Inferior parietal cortex (tissue), 1 donor: Measurements from ENCODE around the gene POLK.
A peak's percentile ranks its signal among the peaks of the same experiment; 100 is the strongest.
"Not testable (repeated sequence)": the region's sequence is repeated elsewhere in the genome, so short reads cannot be mapped to it uniquely, and the experiment has no call there.

Source experiments
- DNase-seq: peaks from one replicate; pipeline ENCODE4 v3.0.0-alpha.2; 2016; ENCODE audit errors: extremely low spot score

Gene POLK

DNA sequence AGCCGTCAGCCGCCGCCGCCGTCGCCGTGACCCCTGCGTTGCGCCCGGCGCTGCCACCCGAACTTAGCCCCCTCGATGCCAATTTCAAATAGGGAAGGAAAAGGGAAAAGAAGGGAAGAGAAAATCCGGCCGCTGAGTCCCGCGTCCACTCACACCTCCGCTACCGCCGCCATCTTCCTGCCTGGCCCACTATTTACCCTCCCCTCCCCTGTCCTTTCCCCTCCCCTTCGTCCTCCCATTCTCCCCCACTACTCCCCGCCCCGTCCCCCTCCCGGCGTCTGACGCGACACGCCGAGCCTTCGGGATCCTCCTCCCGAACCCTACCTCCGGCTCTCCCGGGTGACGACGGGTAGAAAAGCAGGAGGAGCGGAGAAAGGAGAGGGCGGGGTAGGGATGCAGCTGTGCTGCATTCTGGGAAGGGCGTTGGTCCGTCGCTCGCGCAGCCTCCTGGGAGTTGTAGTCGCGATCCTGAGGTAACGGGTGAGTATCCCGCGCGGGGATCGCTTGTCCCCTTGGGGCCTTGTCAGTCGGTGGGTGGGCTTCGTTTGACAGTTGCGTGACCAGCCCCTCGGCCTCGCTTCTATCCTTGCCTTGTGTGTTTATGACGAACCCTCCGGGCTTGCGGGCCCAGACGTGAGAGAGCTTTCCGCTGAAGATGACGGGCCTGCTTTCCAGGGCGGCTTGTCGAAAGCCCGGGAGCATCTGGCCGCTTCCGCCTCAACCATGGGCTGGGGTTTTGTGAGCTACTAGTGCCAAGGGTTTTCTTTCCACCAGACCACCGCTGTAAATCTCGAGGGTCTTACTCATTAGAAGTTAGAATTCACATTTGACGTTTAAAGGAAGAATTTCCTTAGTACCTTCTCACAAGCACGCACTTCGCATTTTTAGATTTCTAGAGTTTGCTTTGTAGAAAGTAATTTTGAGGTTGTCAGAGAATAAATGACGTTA lies at the start of gene POLK, which contains the start of gene CERT1:
Gene POLK, plus strand, starts transcription at position 457 of the 948 bp plus-strand sequence.
Gene CERT1, minus strand, starts transcription at position 195 of the 948 bp plus-strand sequence. CDS start 422 bp downstream, outside the sequence.
- DNase-seq = peak; percentile 97

DNA sequence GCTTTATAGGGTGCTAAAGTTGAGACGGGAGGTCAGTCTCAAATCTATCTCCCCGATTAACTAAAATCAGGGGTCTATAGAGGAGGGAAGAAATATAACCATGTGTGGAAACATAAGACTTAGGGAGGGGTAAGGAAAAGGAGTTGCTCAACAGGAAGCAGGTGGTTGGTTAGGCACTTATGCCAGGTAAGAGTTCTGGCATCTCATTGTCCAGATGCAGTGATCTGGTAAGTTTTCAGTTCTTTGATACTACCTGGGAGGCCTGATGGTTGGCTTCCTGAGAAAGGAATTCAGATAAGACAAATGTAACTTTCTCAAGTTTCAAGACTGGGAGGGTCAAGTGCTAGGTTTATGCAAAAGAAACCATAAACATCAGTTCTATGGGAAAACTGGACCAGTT lies 48.0 kb upstream of the POLK start:
- DNase-seq = no peak

DNA sequence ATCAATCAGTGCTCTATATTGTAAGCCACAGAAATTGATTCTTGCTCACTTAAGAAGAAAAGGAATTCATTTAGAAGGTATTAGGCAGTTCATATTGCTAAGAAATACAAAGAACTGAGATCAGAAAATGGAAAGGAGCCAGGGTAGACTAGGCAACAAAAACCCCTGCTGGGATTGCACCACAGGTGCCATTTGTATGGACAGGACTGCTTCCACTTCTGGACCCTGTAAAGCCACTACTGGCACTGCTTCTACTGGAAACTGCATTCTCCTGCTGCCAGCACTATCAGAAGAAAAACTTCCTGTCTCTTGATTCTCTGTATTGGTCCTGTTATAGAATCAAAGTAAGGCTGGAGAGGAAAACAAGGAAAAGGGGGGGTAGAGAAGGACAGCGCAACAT lies 46.2 kb upstream of the POLK start:
- DNase-seq = no peak

DNA sequence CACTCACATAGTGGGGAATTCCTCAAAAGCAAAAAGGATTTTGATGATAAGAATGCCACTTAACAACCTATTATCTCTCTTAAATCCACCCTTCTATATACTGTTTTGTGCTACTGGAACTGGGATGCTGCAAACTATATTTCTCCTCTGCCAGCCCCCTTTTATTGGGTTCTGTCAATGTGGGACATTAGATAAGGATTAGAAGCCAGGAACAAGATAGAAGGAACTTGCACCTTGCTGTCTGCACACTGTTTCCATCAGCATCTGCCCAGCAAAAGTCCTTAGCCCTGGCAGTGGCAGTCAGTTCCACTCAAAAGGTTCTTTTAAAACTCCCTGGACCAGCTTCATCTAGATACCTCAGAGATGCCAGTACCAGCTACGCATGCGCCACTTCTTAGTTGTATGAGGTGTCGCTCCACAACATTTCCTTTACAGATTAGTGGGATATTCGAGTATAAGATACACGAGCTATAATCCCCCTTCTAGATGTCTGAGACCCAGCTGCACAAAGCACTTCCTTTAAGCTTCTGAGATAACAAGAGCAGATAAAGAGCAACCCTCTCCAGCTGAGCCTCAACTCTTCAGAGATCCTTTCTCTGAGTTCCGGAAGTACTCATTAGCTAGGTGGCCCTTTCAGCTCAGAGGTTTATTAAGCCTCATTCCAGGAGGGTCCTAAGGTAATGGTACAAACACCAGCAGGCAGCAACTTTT lies 45.5 kb upstream of the POLK start:
- no peak for DNase-seq

DNA sequence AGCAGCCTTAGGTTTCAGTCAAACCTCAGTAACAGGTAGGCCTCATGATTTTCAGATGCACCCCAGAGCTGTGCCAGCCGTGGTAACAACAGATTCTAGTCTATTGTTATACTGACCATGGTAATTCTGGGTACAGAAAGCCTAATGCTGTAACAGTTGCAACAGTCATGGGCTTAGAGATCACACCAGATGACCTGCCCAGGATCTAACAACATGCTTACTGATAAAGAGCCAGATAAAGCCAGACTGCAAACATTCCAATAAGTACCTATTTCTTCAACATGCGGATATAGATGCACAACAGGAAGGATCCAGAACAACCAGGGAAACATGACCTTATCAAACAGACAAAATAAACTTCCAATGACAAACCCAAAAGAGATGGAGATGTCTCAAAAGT lies 43.1 kb upstream of the POLK start:
- DNase-seq = no peak

DNA sequence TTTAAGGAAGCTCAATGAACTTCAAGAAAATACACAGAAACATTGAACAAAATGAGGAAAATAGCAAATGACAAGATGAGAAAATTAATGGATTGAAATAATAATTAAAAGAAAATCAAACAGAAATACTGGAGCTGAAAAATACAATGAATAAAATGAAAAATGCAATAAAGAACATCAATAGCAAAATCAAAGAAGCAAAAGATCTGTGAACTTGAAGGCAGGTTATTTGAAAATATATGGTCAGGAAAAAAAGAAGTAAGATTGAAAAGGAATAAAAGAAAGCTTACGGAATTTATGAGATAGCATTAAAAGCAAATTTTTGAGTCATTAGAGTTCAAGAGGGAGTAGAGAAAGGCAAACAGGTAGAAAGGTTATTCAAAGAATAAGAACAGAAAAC lies 42.7 kb upstream of the POLK start:
- no peak for DNase-seq

DNA sequence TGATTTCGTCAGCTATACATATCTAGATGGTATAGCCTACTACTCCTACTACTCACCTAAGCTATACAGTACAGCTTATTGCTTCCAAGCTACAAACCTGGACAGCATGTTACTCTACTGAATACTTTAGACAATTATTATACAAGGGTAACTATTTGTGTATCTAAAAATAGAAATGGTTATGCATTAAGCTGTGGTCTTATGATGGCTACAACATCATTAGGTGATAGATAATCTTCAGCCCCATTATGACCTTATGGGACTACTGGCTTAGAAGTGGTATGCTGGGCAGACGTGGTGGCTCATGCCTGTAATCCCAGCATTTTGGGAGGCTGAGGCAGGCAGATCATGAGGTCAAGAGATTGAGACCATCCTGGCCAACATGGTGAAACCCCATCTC lies 40.5 kb upstream of the POLK start:
- no peak for DNase-seq

DNA sequence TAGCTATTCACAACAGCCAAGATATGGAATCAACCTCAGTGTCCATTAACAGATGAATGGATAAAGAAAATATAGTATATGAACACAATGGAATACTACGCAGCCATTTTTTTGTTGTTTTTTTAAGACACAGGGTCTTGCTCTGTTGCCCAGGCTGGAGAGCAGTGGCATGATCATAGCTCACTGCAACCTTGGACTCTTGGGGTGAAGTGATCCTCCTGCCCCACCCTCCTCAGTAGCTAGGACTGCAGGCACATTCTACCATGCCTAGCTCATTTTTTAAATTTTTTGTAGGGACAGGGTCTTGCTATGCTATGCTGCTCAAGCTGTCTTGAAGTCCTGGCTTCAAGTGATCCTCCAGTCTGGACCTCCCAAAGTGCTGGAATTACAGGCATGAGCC lies 38.7 kb upstream of the POLK start:
- no peak for DNase-seq

DNA sequence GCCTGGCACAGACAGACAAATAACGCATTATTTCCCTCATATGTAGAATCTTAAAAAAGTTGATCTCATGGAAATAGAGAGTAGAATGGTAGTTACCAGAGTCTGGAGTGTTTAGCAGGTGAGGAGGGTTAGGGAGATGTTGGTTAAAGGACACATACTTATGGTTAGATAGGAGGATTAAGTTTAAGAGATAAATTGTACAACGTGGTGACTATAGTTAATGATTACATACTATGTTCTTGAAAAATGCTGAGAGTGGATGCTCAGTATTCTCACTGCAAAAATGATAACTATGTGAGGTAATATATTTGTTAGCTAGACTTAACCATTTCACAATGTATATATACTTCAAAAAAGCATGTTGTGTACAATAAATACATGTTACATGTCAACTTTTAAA lies 38.2 kb upstream of the POLK start:
- DNase-seq = no peak

DNA sequence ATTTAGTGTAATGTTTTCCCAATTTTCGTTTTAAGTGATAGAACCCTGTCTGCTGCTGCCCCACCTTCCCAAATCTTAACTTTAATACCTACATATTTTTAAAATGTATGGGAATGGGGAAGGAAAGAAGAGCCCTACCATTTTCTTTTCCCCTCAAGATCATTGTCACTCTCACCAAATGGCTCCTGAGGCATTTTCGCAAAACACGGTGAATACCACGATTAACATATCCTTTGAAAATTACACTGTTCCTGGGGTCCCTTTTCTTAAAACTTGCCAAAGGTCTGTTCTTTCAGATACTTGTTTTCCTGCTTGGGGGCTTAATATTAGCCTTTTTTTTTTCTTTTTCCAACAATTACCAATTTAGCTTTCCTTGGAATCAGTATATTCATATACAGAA lies 36.3 kb upstream of the POLK start:
- no peak for DNase-seq

DNA sequence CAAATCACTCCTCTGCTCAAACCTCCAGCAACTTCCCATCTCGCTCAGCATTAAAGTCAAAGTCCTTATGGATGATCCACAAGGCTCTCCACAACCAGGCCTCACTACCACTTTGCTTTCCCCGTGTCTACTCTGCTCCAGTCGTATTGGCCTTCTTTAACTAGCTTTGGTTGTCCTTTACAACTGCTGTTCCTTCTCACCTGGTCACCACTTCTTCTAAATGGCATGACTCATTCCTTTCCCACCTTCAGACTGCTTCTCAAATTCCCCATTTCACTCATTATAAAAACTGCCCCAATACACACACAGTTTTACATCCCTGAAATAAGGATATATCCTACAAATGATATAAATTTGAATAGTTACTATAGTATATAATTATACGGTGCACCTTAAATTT lies 30.7 kb upstream of the POLK start:
- no peak for DNase-seq

DNA sequence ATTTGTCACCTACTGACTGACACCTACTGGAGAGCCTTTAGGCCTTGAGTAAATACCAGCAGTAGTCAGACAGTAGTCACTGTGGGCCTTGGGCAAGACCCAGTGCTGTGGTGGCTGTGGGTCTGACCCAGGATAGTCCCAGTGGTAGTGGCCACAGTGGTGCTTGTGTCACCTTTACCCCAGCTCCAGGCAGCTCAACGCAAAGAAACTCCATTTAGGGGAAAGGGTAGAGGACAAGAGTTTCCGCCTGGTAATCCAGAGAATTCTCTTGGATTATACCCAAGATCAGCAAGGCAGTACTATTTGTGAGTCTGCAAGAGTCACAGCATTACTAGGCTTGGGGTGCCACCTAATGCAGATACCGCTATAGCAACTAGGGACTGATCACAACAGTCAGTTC lies 29.2 kb upstream of the POLK start:
- DNase-seq = no peak

DNA sequence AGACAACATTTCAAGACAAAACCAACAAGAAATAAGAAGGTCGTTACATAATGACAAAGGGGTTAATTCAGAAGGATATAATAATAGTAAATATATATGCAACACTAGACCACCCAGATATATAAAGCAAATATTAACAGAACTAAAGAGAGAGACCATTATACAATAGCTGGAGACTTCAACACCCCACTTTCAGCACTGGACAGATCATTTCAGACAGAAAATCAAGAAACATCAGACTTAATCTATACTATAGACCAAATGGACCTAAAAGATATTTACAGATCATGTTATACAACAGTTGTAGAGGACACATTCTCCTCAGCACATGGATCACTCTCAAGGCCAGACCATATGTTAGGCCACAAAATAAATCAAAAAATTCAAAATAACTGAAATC lies 27.1 kb upstream of the POLK start:
- DNase-seq = no peak

DNA sequence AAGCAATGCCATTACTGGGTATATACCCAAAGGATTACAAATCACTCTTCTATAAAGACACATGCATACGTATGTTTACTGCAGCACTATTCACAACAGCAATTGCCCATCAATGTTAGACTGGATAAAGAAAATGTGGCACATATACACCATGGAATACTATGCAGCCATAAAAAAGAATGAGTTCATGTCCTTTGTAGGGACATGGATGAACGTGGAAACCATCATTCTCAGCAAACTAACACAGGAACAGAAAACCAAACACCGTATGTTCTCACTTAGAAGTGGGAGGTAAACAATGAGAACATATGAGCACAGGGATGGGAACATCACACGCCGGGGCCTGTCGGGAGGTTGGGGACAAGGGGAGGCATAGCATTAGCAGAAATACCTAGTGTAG lies 21.8 kb upstream of the POLK start:
- not testable (repeated sequence) for DNase-seq

DNA sequence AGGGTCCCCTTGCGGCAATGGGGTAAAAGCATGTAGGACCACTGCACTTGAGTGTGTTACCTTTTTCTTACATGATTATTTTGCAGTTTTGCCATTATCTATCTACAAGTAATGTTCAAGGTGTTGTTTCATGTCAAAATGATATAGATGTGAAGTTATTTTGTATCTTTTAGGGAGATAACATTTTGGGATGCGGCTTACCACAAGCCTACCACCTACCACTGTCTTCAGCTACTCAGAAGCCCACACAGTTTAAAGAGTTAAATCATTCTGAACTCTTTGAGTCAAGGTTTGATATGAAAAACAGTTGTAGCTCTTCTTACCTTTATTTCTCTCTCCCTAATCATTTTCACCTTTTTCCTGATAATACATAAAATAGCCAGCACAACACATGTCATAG lies 20.1 kb upstream of the POLK start:
- no peak for DNase-seq

DNA sequence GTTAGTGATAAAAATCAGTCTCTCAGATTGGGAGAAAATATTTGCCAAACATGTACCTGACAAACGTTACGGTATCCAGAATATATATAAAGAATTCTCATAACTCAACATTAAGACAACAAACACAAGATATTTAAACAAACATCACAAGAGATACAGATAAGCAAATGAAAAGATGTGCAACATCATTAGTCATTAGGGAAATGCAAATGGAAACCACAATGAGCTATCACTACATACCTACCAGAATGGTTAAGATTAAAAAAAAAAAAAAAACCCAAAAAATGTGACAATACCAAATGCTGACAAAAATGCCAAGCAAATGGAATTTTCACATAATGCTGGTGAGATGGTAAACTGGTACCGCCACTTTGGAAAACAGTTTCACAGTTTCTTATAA lies 15.7 kb upstream of the POLK start:
- no peak for DNase-seq

DNA sequence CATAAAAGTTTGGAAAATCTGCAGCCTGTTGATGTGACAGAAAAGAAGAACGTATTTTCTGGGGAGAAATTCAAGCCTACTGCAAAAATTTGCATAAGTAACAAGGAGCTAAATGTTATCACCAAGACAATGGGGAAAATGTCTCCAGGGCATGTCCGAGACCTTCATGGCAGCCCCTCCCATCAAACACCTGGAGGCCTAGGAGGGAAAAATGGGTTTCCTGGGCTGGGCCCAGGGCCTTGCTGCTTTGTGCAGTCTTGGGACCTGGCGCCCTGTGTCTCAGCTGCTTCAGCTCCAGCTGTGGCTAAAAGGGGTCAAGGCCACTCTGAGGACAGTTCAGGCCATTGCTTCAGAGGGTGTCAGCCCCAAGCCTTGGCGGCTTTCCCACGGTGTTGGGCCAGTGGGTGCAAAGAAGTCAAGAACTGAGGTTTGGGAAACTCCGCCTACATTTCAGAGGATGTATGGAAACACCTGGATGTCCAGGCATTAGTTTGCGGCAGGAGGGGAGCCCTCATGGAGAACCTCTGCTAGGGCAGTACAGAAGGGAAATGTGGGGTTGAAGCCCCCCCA lies 13.4 kb upstream of the POLK start:
- no peak for DNase-seq

DNA sequence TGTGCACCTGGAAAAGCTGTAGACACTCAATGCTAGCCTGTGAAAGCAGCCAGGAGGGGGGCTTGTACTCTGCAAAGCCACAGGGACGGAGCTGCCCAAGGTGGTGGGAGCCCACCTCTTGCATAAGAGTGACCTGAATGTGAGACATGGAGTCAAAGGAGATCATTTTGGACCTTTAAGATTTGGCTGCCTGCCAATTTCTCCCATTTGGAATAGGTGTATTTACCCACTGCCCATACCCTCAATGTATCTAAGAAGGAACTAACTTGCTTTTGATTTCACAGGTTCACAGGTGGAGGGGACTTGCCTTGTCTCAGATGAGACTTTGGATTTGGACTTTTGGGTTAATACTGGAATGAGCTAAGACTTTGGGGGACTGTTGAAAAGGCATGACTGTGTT lies 12.8 kb upstream of the POLK start:
- not testable (repeated sequence) for DNase-seq

DNA sequence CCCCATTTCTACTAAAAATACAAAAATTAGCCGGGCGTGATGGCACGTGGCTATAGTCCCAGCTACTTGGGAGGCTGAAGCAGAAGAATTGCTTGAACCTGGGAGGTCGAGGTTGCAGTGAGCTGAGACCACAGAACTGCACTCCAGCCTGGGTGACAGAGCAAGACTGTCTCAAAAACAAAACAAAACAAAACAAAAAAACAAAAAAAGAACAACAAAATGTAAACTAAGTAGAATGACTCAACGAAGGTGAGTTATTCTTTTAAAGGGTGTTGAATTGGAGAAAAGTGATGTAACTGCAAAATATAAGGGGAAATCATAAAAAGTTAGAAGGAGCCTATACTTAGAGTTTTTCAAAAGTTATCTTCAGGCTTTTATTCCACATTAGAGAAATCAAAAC lies 6.6 kb upstream of the POLK start:
- not testable (repeated sequence) for DNase-seq

DNA sequence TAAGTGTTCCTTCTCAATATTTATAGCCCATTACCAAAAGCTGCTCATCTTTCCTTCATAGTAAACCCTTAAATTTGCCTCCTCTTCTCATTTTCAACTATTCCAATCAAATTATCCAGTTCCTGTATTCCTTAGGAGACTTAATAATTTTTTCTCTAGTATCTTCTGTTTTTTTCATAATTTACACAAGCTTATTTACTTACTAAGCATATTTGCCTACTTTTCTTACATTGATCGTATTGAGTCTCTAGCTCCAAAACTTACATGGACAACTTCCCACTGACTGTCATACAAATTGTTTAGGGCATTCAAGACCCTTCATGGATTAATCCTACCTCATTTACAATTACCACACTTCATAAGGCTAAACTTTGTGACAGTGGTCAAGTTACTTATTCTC lies 3.9 kb upstream of the POLK start:
- DNase-seq = no peak

DNA sequence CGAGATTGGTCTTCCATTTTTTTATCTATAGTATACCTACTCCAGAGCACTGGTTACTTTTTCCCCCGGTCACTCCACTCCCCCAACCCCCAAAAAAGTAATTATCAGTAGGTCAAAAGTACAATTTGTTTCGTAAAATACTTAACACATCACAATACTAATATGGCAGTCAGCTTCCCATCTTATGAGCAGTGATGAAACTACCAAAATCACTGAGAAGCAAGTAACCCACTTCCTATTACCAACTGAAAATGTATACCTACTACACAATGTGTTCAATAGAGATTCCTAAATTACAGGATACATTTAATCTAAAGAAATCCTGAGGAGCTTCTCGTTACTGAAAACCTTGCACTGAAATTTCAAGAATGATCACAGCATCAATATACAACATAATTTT lies 2.1 kb upstream of the POLK start:
- DNase-seq = no peak

DNA sequence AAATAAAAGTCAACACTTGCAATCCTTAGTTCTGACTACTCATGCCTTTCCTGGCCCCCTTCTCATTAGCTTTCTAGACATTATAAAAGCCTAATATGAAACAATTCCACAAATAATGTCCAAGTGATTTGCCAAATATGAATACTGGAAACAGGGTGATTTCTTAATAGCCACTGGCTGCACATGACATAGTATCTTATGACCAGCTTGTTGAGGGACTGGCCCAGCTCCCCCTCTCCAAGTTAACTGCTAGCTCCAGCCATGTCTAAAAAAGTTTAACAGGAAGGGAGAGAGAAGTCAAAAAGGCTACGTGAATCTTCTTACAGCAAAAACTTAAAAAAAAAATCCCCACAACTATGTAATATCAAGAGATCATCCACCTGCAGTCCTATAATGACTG lies 1.7 kb upstream of the POLK start:
- DNase-seq = peak; percentile 4

DNA sequence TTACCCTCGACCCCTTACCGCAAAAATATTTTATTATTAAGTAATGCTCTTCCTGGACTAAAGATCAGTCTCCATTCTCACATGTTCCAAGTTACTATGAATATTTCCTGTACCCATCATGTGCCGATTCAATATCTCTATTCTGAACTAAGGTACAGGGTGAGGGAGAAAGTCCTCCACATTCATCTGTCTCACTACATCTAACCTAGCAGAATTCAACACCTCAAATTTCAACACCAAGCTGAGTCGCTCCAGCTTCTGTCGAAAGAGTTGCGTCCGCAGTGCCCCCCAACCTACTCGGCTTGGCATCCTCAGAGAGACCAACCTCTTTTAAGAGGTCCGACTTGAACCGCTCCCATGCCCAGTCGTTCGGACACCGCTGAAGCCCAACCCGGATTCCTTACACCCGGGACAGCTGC lies 1.3 kb upstream of the POLK start:
- DNase-seq = peak; percentile 13
